Inflammatory macrophage treated with lipopolysaccharide for 4 hours (primary cell): ENCODE results near the gene TNS1.
A peak's percentile ranks its signal among the peaks of the same experiment; 100 is the strongest.
"Not testable (repeated sequence)": the region's sequence is repeated elsewhere in the genome, so short reads cannot be mapped to it uniquely, and the experiment has no call there.

ENCODE experiments used
- DNase-seq: peaks from one replicate; pipeline ENCODE4 v3.0.0-alpha.2; 2020

The TNS1 gene

DNA sequence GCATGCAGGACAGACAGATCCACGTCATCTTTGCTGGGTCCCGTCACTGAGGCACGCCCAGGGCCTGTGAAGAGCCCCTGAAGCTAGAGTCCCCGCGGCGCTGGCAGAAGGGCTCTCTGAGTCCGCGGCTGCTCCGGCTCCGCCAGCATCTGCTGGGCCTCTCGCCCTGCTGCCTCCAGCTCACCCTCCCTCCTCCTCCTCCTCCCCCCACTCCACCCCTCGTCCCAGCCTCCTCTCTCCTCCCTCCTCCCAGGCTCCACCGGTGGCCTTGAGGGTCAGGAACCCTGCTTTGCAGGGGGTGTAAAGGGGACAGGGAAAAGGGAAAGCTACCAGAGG lies at the start of gene TNS1:
Gene TNS1 (minus strand): TSS at position 151 of the 336 bp plus-strand sequence. CDS start 123 bp downstream, at position 28.
- no peak for DNase-seq

DNA sequence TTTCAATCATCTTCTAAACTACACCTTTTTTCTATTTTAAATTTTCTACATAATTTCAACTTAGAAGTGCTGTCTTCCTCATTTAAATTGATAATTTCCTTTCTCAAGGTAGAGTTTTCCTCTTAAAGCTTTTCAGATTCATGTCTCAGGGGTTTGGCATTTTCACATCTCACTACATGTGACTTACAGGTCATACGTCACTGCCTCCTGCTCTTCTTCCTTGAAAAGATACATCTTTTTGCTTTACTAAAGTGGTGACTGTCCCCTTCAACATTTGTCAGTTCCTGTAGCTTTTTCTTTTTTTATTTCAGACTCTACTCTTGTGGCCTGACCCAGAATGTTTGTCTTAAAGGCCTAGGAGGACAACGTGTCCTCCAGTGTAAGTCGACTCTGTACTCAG lies 49.1 kb upstream of the TNS1 start:
- no peak for DNase-seq

DNA sequence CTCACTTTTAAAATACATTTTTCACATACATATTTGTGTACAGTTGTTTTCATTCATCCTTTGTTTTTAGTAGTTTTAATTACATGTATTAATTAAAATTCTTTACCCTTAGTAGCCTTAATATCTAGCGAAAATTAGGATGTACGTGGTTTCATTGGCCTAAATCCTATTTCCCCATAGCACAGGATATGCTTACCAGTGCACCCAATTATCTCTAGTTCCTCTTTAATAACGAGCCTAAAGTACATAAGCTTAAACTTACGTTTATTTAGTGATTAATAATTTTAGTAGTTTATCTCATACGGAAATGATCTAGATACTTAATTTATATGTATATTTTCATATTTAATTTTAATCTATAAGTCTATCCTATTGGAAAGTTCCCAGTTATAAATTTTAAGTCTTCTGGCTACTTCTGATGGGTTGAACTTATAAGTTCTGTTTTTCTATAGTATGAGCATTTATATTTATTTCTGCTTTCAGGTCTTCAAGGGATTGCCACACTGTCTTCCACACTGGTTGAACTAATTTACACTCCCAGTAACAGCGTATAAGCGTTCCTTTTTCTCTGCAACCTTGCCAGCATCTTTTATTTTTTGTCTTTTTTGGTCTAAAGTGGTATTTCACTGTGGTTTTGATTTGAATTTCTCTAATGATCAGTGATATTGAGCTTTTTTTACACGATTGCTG lies 44.9 kb upstream of the TNS1 start:
- peak; percentile 82 for DNase-seq

DNA sequence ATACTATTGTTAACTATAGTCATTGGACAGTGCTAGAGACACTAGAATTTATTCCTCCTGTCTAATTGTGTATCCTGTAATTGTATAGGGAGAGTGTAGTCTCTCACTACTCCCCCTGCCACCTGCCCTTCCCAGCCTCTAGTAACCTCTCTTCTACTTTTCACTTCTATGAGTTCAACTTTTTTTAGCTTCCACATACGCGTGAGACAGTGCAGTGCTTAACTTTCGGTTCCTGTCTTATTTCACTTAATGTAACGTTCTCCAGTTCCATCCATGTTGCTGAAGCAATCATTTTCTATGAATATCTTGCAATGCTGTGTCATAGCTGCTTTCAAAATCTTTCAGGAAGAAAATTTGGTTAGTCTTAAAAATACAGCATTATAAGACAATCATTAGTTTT lies 43.4 kb upstream of the TNS1 start:
- peak; percentile 98 for DNase-seq

DNA sequence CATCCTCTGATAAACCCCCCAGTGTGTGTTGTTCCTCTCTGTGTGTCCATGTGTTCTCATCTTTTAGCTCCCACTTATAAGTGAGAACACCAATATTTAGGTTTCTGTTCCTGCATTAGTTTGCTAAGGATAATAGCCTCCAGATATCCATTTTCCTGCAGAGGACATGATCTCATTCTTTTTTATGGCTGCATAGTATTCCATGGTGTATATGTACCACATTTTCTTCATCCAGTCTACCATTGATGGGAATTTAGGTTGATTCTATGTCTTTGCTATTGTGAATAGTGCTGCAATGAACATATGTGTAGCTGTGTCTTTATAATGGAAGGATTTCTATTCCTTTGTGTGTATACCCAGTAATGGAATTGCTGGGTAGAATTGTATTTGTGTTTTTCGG lies 41.8 kb upstream of the TNS1 start:
- not testable (repeated sequence) for DNase-seq

DNA sequence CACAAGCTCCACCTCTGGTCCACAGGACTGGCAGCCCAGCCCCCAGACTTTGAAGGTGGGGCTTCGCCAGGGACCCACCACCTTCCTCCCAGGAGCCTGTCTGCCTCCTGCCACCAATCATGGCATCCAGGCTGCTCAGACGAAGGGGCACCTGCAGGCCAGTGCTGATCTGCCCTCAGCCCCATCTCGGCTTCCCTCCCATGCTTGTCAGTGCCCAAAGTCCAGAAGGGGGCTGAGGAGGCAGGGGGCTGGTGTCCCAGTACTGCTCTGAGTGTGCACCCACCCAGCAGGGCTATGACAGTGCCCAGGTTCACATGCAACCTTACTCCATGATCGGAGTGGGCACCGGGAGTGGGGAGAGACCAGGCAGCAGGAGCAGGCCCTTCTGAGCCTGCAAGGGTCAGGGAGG lies 40.9 kb upstream of the TNS1 start:
- DNase-seq, result no peak

DNA sequence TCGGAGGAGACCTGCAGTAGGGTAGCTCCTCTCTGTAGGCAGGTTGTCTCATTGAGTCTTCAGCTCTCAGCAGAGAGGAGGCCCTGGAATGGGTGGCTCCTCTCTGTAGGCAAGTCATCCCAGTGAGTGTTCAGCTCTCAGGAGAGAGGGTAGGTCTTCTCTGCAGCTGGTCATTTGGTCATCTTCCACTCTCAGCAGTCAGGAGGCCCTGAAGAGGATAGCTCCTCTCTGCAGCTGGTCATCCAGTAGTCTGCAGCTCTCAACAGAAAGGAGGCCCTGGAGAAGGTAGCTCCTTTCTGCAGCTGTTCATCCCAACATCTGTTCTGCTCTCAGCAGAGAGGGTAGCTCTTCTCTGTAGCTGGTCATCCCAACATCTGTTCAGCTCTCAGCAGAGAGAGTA lies 40.3 kb upstream of the TNS1 start:
- DNase-seq, result no peak

DNA sequence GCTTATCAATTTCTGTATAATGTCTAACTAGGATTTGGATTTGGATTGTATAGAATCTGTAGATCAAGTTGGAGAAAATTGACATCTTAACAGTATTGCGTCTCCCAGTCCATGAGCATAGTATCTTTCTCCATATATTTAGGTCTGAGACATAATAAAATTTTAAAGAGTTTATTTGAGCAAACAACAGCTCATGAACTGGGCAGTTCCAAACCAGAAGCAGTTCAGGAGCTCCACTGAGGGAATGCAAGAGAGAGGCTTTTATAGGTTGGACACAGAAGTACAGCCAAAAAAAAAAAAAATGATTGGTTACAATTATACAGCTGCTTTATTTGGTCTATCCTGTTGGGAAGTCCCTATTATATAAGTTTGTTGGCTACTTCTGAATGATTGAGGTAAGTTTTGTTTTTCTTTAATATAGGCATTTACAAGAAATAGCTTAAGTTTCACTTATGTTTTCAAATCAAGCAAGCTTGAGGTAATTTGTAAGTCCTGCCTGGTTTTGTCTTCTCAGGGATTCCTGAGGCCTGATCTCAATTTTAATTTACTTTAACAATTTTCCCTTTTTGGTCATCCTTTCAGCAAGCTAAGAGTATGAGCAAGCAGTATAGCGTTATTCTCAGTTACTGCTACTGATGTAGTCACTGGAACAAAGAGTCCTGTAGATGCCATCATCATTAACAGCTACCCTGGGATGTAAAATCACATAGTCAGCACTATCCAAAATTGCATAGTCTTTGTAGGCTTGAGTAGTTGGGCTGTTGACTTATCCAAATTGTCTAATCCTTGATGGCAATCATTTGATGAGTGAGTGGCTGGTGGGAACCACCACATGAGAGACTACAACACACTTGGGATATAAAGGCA lies 38.7 kb upstream of the TNS1 start:
- peak; percentile 81 for DNase-seq

DNA sequence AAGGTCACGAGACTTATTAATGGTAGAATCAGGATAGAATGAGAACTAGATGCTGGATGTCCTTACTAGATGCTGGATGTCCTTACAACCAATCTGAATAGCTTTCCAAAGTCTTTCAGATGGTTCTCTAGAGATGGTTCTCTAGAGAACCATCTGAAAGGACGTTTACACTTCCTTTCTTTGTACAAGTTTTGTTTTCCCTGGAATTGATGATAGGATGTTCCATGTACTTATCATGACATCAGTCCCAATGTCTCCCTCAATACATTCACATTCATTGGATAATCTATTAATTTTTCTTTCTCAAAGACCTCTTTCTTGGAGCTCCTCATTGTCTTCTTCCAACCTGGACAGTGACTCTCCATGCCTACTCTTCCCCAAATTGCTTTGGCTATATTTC lies 38.1 kb upstream of the TNS1 start:
- DNase-seq, result no peak

DNA sequence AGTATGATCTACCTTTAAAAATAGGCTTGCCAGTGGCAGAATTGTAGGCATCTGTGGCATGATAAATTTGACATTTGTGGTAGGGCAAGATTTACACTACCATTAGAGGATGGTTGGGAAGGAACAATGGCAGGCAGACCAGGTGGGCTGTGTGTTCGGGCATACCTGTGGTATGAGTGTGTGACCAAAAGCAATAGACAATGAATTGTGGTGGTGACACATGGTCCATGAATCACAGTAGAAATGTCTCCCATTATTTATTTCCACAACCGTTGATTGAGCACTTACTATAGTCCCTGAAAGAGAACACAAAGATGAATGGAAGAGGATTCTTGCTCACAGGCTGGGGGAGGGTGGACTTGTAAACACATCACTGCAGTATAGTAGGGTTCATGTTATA lies 36.4 kb upstream of the TNS1 start:
- no peak for DNase-seq

DNA sequence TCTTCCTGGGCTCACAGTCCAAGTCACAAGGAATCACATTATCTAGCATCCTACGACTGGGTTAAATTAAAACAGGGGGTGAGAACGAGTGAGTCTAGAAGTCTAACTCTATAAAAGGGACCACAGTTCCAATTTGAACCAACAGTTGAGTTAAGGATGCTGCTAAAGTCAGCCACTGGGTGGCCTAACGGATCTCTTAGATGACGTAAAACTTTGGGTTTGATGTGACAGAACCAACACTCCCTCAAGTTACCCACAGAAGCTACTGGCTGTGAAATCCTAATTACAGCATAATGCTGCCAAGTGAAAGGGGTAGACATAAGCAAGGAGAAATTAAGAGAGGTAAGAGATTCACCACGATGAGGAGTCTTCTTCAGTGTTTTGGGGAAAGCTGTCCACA lies 33.6 kb upstream of the TNS1 start:
- peak; percentile 75 for DNase-seq

DNA sequence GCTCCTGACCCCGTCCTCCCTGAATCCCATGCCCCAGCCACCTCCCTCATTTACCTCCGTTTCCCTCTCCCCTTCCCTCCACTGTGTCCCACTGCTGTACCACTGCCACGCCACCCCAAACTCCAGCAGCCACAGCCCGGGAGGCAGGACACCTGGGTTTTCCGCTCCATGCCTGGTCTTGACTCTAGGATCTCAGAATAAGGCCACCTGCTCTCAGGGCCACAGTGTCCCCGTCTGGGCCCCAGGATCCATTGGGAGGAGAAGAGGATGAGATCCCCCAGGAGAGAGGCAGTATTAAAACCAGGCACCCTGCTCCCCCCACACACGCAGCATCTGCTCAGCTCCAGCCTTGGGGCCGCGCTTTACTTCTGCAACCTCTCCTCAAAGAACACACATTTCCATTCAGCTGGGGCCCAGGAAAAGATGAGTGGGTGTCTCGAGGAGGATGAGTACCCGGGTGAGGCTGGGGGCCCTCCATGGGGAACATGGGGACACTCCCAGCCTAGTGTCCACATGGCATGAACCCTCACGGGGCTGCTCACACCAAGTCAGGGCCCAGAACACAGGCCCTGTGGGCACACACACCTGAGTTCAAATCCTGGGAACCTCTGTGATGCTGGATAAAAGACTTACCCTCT lies 32.8 kb upstream of the TNS1 start:
- DNase-seq, result no peak

DNA sequence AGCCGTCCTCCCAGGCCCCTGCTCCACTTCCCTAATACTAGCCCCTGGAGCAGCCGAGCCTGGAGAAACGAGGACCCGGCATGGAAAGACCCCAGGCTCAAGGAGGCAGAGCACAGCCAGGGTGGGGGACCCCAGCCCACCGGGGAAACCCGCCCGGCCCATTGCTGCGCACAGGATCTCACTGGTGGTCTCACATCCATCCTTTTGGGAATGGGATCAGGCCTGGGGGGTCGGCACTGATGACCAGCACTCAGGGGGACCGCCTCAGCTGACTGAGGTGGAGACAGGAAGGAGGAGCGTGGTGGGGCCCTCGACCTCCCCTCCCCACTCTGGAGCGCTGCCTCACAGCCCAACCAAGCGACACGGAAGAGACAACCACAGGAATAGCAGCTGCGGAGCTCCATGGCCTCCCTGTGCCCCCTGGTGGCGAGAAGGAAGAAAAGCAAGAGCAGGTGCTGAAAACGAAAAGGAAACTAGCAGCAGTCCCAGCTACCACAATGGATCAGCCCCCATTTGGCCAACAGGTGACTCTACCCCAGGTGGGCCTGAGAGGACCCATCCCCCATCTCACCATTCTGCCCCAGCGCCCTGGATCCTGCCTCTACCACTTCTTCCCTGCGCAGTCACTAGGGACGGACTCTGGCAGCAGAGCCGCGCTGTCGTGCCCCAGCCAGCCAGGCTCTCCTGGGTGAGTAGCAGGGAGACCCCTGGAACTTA lies 31.9 kb upstream of the TNS1 start:
- peak; percentile 67 for DNase-seq

DNA sequence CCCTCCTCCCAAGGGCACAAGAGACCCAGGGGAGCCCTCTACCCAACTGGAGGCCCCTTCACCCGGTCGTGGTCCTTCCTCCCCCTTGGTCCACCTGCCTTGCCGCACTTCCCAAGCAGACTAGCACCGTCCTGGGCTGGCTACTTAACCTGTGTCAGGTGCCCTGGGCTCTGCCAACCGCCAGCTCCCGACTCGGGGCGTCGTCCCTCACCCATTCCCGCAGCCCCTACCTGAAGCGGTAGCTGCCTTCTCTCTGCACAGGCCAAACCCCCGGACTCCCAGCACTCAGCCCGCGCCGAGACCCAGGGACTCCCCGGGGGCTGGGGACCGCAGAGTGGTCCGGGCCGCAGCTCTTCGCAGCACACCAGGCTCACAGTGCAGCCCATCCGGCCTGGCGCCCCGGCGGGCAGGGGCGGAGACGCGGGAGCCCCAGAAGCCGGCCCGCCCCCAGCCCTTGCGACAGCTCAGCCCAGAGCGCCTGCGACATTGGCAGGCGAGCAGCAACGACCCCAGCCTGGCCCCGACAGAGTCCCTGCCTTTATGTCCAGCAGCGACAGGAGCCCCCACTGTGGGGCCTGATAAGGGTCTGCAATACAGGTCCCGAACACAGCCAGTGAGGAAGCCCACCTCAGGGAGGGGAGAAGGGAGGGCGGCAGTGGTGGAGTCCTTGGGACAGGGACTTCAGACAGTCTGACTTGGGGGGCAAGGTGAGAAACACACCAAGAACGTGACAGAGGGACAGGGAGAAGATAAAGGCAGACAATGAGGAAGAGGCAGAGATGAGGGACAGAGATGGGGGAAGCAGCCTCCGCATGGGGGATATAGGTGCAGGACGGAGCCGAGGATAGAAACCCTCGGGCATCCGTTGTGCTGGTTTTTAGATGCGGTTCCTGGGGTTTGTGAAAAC lies 31.0 kb upstream of the TNS1 start:
- no peak for DNase-seq

DNA sequence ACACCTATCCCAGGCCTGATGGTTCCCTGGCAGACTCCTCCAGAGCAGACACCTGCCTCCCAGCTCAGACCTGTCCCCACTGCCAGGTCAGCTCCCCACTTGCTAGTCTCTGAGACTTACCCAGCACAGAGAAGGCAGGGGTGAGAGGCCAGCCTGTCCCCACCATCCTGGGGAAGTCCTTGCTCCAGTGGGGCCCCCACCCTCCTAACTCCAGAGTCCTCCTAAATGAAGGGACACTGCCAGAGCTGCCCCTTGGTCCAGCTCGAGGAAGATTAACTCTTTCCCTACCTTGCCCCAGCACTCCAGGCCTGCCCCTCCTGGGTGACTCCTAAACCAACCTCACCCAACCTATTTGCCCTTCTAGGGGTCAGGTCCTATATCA lies 30.4 kb upstream of the TNS1 start:
- no peak for DNase-seq

DNA sequence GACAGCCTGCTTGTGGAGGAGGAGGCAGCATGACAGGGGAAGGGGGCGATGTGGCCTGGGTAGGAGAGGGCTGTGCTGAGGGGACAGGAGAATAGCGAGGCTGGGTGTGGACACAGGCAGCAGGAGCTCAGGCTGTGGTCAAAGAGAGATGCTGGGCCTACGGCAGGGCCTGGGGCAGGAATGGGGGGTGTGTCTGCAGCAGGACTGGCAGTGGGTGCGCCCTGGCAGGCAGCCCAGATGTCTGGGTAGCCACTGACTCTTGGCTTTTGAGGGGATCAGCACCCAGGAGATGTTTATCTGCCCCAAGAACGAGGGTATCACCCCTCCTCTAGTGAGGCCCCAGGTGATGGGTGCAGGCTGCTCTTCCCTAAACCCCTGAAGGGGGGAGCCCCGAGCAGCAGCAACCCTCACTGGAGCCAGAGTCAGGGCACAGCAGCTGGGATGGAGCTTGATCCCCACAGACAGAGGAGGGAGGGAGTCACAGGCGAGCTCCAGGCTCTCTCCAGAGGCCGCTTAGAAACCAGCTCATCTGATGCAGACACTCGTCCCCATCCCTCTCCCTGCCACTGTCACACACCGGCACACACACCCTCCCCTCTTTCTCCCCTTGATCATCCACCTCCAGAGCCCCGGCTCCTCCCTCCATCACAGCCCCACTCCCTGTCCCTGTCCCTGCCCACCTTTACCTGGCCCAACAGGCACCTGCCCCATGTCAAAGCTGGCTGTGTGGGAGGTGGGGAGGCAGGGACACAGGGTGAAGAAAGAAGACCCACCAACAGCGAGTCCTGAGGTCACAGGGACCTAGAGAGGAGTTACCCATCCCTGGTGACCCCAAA lies 29.8 kb upstream of the TNS1 start:
- no peak for DNase-seq

DNA sequence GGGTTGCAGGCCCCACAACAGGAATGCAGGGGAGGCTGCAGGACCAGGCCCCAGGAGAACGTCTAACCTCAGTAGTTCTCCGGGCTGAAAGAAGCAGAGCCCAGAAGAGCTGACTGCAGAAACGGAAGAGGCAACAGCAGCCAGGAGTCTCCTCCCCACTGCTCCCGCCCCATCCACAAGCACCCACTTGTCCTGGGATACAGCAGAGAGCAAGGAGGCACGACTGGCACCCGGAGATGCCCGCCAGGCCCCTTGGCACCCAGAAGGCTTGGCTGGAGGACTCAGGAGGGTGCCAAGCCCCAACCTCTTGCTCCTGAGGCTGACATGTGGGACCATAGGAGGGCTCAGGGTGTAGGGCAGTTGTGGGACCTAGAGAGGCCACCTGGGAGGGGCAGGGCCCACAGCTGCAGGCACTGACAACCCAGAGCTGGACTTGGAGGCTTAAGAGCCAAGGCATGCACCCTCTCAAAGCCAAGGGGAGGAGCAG lies 29.0 kb upstream of the TNS1 start:
- no peak for DNase-seq

DNA sequence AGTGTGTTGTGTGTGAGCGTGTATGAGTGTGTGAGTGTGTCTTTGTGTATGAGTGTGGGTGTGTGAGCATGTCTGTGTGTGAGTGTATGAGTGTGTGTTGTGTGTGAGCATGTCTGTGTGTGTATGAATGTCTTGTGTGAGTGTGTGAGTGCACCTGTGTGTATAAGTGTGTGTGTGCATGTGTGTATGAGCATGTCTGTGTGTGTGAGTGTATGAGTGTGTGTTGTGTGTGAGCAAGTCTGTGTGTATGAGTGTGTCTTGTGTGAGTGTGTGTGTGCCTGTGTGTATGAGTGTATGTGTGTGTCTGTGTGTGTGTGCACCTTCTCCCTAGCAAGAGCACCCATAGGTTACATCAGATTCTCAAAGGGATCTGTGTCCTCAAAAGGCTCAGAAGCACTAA lies 28.5 kb upstream of the TNS1 start:
- no peak for DNase-seq

DNA sequence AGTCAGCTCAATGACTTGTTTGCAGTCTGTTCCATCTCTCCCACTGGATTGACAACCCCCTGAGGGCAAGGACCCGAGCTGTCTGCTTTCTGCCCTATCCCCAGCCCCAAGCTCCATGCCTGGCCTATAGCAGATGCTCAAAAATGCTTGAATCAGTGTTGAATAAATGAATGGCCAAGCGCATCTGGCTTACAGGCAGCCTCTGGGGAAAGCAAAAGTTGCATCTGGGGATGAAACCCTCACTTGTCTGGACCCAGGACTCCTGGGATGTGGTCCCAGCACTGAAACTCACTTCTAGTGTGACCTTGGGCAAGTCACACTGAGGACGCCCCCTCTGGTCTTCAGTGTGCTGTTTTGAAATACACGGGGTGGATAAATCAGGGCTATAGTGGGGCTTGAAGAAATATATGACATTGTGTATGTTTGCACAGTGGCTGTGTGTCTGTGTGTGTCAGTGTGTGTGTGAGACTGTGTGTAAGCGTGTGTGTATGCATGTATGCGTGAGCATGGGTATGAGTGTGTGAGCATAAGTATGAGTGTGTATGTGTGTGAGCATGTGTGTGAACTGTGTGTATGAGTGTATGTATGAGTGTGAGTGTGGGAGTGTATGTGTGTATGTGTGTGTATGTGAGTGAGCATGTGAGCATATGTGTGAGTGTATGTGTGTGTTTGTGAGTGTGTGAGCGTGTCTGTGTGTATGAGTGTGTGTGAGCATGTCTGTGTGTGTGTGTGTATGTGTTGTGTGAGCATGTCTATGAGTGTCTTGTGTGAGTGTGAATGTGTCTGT lies 27.8 kb upstream of the TNS1 start:
- DNase-seq, result no peak
